Lung (tissue), 12 donors: ENCODE data around the gene PRSS3. TPM values are rescaled to one million over a fixed set of nuclear protein-coding genes. Genes with fewer than 3 reads are reported as not detected.

Source experiments
- ATAC-seq: fragments of 200-7000 bp; cut with Tn5 transposase; one replicate; pipeline ENCODE4 v1.9.1; 2020; ENCODE audit warnings: moderate number of reproducible peaks; ENCODE audit not compliant: insufficient read depth, low FRiP score
- DNase-seq, 3 donors: peaks; one replicate each; pipeline ENCODE4 v3.0.0-alpha.2; 2013 to 2017
- H3K27ac ChIP-seq, 2 donors: one replicate each; pipeline ENCODE4 v1.5.1; 2013; ENCODE audit warnings: mild to moderate bottlenecking in 2 of 2, moderate library complexity in 2 of 2, control low read depth in 1 of 2, inconsistent platforms in 1 of 2, low read depth in 1 of 2, low read length in 1 of 2
- H3K27me3 ChIP-seq, 3 donors: one replicate each; pipeline ENCODE4 v1.5.1; 2013; ENCODE audit warnings: low read length in 2 of 3; ENCODE audit not compliant: control insufficient read depth in 3 of 3, insufficient read depth in 3 of 3
- H3K36me3 ChIP-seq, 4 donors: one replicate each; pipeline ENCODE4 v1.5.1; 2013; ENCODE audit warnings: low read length in 4 of 4, mild to moderate bottlenecking in 1 of 4, moderate library complexity in 1 of 4; ENCODE audit not compliant: control insufficient read depth in 4 of 4, insufficient read depth in 4 of 4
- H3K4me1 ChIP-seq, 5 donors: one replicate each; pipeline ENCODE4 v1.5.1; 2013; ENCODE audit warnings: low read length in 5 of 5, mild to moderate bottlenecking in 2 of 5, moderate library complexity in 1 of 5; ENCODE audit not compliant: control insufficient read depth in 5 of 5, insufficient read depth in 5 of 5
- H3K4me3 ChIP-seq: one replicate; pipeline ENCODE4 v1.5.1; 2013; ENCODE audit warnings: mild to moderate bottlenecking, control low read depth, moderate library complexity
- H3K9ac ChIP-seq, 2 donors: one replicate each; pipeline ENCODE4 v1.5.1; 2013; ENCODE audit warnings: low read length in 2 of 2, control low read depth in 1 of 2; ENCODE audit not compliant: insufficient read depth in 1 of 2
- H3K9me3 ChIP-seq, 4 donors: one replicate each; pipeline ENCODE4 v1.5.1; 2013; ENCODE audit warnings: low read length in 3 of 4, mild to moderate bottlenecking in 1 of 4, moderate library complexity in 1 of 4; ENCODE audit not compliant: control insufficient read depth in 4 of 4, insufficient read depth in 3 of 4
- CTCF ChIP-seq: IDR thresholded peaks from 2 replicates; pipeline ENCODE4 v1.5.1; 2012; ENCODE audit warnings: mild to moderate bottlenecking; ENCODE audit errors: control extremely low read depth, extremely low read depth
- WGBS, 2 donors: extraction: QIAGEN DNeasy Blood & Tissue Kit; methylation state at CpG; one replicate each; pipeline ENCODE4 v1.1.7; 2013; 5-methylcytosine and 5-hydroxymethylcytosine counted together
- polyA plus RNA-seq, 2 donors: library from polyadenylated mRNA; stranded (reverse); fragments of 200-250 nt; gene quantifications; one replicate each; pipeline ENCODE4 v1.2.1, GENCODE V29; 2013
- total RNA-seq, 2 donors: library from RNA; depleted of rRNA in 1 of 2; stranded (reverse); fragments of >200 nt in 1 of 2; gene quantifications; one replicate each; pipeline ENCODE4 v1.2.1, GENCODE V29; 2014 to 2021
- donor health status: control.
- donor health status: control.
- donor health status: Bipolar disorder and iron deficiency.
- donor health status: healthy.
- donor health status: DM: yes; HTN: yes; CAD: no.

PRSS3 gene
- total and polyA plus RNA-seq, 4 donors = 0.26 to 1.3 (median 0.37) TPM; not detected in 1

GRCh38 chr9:33776578-33776977 is 18.8 kb upstream of the PRSS3 start:
- no peak overlapping the region for H3K9ac ChIP-seq
- no peak for DNase-seq
- ATAC-seq = no peak
- no peaks in the 10 kb centered on the region for H3K9me3 ChIP-seq
- no peaks in the 10 kb centered on the region for H3K36me3 ChIP-seq
- H3K27ac ChIP-seq = no peak overlapping the region
- no peak for TF ChIP-seq CTCF
- no peaks in the 10 kb centered on the region for H3K27me3 ChIP-seq
- H3K4me3 ChIP-seq = no peak overlapping the region
- H3K4me1 ChIP-seq = no peaks in the 10 kb centered on the region

- Histone ChIP-seq H3K27me3 (no peaks in the 10 kb centered on the region), H3K4me3 (no peak overlapping the region), H3K36me3 (no peaks in the 10 kb centered on the region), H3K9ac (no peak overlapping the region), H3K9me3 (no peaks in the 10 kb centered on the region), H3K4me1 (peaks cover 0 to 6% (median 0%) of the 10 kb centered on the region in 5 donors), H3K27ac (no peak overlapping the region)
- WGBS, 2 donors = 17 to 18% methylated on average over 6 of the region's 6 CpGs
- peak; percentile 35 for TF ChIP-seq CTCF
- ATAC-seq = peak; percentile 76
- peak; percentile 37 to 62 (median 56) for DNase-seq
Measured at GRCh38 chr9:33778700-33779351, 16.5 kb upstream of the PRSS3 start.

GRCh38 chr9:33780276-33780675 is 15.1 kb upstream of the PRSS3 start:
- H3K9me3 ChIP-seq = no peaks in the 10 kb centered on the region
- DNase-seq (no peak), ATAC-seq (no peak)
- no peak for TF ChIP-seq CTCF
- H3K4me1 ChIP-seq = peaks cover 0 to 6% (median 0%) of the 10 kb centered on the region in 5 donors
- no peaks in the 10 kb centered on the region for H3K27me3 ChIP-seq
- no peak overlapping the region for H3K9ac ChIP-seq
- H3K4me3 ChIP-seq = no peak overlapping the region
- H3K27ac ChIP-seq = no peak overlapping the region
- H3K36me3 ChIP-seq = no peaks in the 10 kb centered on the region

GRCh38 chr9:33781736-33782135 is 13.6 kb upstream of the PRSS3 start:
- Histone ChIP-seq H3K4me3 (no peak overlapping the region), H3K4me1 (peaks cover 0 to 6% (median 0%) of the 10 kb centered on the region in 5 donors), H3K36me3 (no peaks in the 10 kb centered on the region), H3K27me3 (peaks cover 0 to 3% (median 0%) of the 10 kb centered on the region in 3 donors), H3K9ac (no peak overlapping the region), H3K9me3 (no peaks in the 10 kb centered on the region), H3K27ac (no peak overlapping the region)
- no peak for TF ChIP-seq CTCF
- peak in 1 of 3 donors; percentile 37 for DNase-seq
- ATAC-seq = no peak
- WGBS, 2 donors = 78 to 95% methylated on average over 1 of the region's 1 CpG
